Brain microvascular endothelial cell (primary cell): ENCODE results near the gene LSG1.

ENCODE experiments used
- DNase-seq: peaks from one replicate; pipeline ENCODE4 v3.0.0-alpha.2; 2020
- H3K27ac ChIP-seq: fragments of 250-450 bp; sonication (Bioruptor Pico); 2 replicates; pipeline ENCODE4 v1.5.1; 2020; ENCODE audit warnings: mild to moderate bottlenecking, moderate library complexity
- H3K27me3 ChIP-seq: fragments of 250-450 bp; sonication (Bioruptor Pico); replicated peaks from 2 replicates; pipeline ENCODE4 v1.5.1; 2020; ENCODE audit warnings: mild to moderate bottlenecking
- H3K36me3 ChIP-seq: fragments of 250-450 bp; sonication (Bioruptor Pico); replicated peaks from 2 replicates; pipeline ENCODE4 v1.5.1; 2020; ENCODE audit warnings: mild to moderate bottlenecking
- H3K4me3 ChIP-seq: 2 replicates; pipeline ENCODE4 v1.5.1; 2011; ENCODE audit warnings: low read depth, mild to moderate bottlenecking, control low read depth, low read length, moderate library complexity
- in situ Hi-C: cut with HindIII; loops from 2 replicates; pipeline ENCODE4 v1.10.0; 2017; ENCODE audit warnings: low sequenced_read_pairs, low pct_ligation_motif_present
- TF ChIP-seq, protein P1 (sequence below): IDR thresholded peaks from 2 replicates; pipeline ENCODE4 v1.5.1; 2011; ENCODE audit warnings: low read depth, mild to moderate bottlenecking, moderate library complexity, low read length, control low read depth, inconsistent platforms; ENCODE audit errors: missing control alignments

LSG1 gene

DNA sequence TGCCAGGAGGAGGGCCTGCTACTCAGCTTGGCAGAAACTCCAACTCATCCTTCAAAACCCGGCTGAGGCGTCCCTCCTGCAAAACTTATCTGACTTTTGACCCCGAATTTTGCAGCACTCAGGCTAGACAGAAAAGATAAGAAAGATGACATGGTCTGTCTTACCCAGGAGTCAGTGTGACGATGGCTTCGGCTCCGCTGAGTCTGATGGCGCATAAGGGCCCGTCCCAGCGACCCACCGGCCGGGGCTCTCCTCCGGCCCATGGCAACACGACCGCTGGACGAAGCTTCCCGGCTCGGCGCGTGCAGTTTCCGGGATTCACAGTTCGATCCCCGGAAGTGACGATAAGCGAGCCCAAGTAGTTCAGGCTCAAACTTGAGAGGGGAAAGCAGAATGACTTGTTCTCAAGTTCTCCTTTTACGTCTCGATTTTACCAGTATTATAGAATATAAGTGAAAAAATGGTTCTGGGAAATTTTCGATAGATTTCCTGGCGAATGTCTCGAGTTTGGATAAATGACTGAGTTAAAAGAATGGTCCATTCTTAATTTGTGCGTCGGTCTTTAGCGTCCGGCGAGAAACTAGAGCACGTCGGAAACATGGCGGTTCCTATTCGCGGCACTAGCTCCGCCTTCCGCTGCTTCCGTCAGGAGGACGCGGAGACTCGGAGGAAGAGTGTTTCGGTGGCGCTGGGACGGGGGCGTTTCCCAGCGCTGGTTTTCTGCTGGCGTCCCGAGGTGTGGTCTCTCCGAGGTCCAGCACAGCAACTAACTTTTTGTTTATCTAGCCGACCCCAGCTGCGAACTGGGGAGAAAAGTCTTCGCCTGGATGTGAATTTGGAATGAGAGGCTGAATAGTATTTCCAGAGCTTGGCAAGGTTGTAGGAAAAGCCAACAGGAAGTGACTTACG lies at the start of gene LSG1:
Gene LSG1 (minus strand): TSS at position 292 of the 909 bp plus-strand sequence. CDS start 29 bp downstream, at position 263.
- Histone ChIP-seq H3K4me3 (peak within 1 kb of the TSS; percentile 99), H3K27me3 (no peaks in the 10 kb centered on the region), H3K36me3 (peaks cover 3% of the 10 kb centered on the region), H3K27ac (peak within 1 kb of the TSS; percentile 98)
- TF ChIP-seq, protein P1, sequence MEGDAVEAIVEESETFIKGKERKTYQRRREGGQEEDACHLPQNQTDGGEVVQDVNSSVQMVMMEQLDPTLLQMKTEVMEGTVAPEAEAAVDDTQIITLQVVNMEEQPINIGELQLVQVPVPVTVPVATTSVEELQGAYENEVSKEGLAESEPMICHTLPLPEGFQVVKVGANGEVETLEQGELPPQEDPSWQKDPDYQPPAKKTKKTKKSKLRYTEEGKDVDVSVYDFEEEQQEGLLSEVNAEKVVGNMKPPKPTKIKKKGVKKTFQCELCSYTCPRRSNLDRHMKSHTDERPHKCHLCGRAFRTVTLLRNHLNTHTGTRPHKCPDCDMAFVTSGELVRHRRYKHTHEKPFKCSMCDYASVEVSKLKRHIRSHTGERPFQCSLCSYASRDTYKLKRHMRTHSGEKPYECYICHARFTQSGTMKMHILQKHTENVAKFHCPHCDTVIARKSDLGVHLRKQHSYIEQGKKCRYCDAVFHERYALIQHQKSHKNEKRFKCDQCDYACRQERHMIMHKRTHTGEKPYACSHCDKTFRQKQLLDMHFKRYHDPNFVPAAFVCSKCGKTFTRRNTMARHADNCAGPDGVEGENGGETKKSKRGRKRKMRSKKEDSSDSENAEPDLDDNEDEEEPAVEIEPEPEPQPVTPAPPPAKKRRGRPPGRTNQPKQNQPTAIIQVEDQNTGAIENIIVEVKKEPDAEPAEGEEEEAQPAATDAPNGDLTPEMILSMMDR = no peak
- DNase-seq = peak; percentile 92
- in situ Hi-C loops = loop anchor here (25.0 kb wide), 1 partner anchor 440 kb away; no protein-coding TSS in a partner anchor

DNA sequence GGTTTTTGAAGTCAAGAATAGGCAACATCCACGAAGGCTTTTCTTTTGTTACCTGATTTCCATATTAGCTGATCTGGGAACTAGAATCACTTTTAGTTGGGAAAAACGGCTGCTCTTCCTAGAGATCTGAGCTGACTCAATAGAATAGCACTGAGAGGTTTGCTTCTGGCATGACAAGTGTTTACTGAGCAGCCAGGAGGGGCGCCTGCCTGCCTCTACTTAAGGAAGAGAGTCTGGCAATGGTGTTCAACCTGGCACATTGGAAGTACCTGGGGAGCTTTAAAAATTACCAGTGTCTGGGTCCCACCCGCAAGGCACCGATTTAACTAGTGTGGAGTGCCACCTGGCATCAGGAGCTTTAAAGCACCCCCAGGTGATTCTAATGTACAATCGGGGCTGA lies 48.1 kb upstream of the LSG1 start:
- TF ChIP-seq, protein P1 = no peak
- Histone ChIP-seq H3K4me3 (no peak overlapping the region), H3K27me3 (no peaks in the 10 kb centered on the region), H3K27ac (no peak overlapping the region), H3K36me3 (no peaks in the 10 kb centered on the region)
- in situ Hi-C loops = no loop called here
- DNase-seq = no peak

DNA sequence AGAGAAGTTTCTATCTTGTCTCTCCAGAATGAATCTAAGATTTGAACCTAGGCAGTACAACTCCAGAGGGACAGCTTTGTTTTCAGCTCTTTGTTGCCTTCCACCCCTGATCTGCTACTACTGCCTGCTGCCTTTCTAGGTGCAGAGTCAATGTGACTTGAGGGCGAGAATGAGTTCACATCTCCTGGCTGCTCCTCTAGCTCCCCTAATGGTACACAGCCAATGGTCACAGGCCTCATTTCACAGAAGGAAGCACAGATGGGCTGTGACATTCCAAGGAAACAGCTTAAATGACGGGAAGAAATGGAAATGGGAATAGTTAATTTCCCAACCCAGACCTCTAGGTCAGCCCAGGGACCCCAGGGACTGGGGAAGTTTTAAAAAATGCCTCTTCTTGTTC lies 46.1 kb upstream of the LSG1 start:
- TF ChIP-seq, protein P1 = no peak
- in situ Hi-C loops = no loop called here
- H3K27me3 ChIP-seq = no peaks in the 10 kb centered on the region
- no peak overlapping the region for H3K27ac ChIP-seq
- DNase-seq = no peak
- no peaks in the 10 kb centered on the region for H3K36me3 ChIP-seq
- H3K4me3 ChIP-seq = no peak overlapping the region

DNA sequence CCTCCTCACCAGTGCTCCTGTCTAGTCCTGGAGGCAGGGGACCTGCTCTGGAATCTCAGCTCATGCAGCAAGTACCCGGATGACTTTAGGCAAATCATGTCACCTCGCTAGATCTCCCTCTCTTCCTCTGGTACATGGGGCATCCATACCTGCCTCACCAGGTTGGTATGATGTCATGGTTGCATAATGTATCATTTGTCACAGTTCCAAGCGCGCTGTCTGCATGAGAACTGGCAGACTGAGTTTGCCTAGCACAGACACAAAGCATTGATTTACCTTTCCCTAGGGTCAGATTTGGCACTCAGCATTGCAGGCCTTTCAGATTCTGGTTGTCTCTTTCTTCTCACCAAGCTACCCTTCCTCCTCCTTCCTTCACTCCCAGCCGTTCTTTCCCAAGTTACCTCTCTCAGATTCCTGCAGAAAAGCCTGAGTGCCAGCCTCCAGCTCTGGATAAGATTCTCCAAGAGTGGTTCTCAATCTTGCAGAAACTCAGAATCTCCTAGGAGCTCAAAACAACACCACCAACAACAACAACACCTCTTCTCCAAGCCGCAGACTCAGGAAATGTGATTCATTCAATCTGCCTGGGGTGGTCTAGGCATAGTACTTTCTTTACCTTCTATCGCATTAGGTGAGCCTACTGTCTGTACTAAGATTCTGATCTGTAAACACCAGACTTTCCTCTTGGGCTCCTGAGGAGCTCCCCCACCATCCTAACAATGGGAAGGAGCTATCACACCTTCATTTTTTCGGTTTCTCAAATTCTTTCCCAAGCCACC lies 43.2 kb upstream of the LSG1 start:
- peak; percentile 65 for DNase-seq
- TF ChIP-seq, protein P1 = no peak
- Histone ChIP-seq H3K36me3 (no peaks in the 10 kb centered on the region), H3K4me3 (no peak overlapping the region), H3K27me3 (no peaks in the 10 kb centered on the region), H3K27ac (no peak overlapping the region)
- in situ Hi-C loops = no loop called here

DNA sequence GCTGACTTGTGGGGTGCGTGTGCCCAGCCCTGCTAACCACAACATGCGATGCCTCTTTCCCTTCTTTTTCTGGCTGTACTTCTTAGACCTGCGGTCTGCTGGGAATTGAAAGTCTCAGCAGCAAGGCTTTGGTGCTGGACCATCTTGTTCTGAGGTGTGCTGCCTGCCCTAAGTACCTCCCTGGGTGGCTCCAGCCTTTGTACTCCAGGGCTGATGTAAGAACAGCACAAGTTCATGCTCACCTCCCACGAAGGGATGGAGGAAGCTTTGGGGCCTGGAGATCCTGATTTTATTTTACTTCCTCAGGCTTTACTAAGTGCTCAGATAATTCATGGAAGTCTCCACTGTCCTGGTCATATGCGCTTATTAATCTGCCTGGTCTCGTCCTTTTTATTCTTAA lies 42.6 kb upstream of the LSG1 start:
- TF ChIP-seq, protein P1 = no peak
- H3K27me3 ChIP-seq = no peaks in the 10 kb centered on the region
- in situ Hi-C loops = no loop called here
- H3K4me3 ChIP-seq = no peak overlapping the region
- DNase-seq = no peak
- H3K27ac ChIP-seq = no peak overlapping the region
- H3K36me3 ChIP-seq = no peaks in the 10 kb centered on the region
